Stimulated activated CD8-positive, alpha-beta memory T cell treated with anti-CD3 and anti-CD28 coated beads, Interleukin-12 subunit alpha, Interleukin-12 subunit beta, amount 100 ng/mL, for 24 hours (primary cell): Measurements from ENCODE around the gene LBH.
A peak's percentile ranks its signal among the peaks of the same experiment; 100 is the strongest.

Source experiments
- DNase-seq: peaks from one replicate; pipeline ENCODE4 v3.0.0-alpha.2; 2020; ENCODE audit errors: extremely low read depth

LBH gene

GRCh38 chr2:30231212-30231995, at the start of gene LBH:
Gene LBH (plus strand): TSS chr2:30231534. CDS start chr2:30231739, 205 bp downstream.
- peak; percentile 66 for DNase-seq

GRCh38 chr2:30184035-30184434, 47.3 kb upstream of the LBH start:
- no peak for DNase-seq

GRCh38 chr2:30185178-30185577, 46.2 kb upstream of the LBH start:
- DNase-seq, result no peak

- DNase-seq, result no peak
Measured at GRCh38 chr2:30188292-30188691, 43.0 kb upstream of the LBH start.

- no peak for DNase-seq
Measured at GRCh38 chr2:30190637-30191036, 40.7 kb upstream of the LBH start.

- DNase-seq, result no peak
Measured at GRCh38 chr2:30191107-30191506, 40.2 kb upstream of the LBH start.

GRCh38 chr2:30191819-30192271, 39.5 kb upstream of the LBH start:
- no peak for DNase-seq

- DNase-seq, result no peak
Measured at GRCh38 chr2:30192314-30192713, 39.0 kb upstream of the LBH start.

- no peak for DNase-seq
Measured at GRCh38 chr2:30193104-30193681, 38.1 kb upstream of the LBH start.

GRCh38 chr2:30194421-30194820, 36.9 kb upstream of the LBH start:
- no peak for DNase-seq

GRCh38 chr2:30195016-30195415, 36.3 kb upstream of the LBH start:
- no peak for DNase-seq

GRCh38 chr2:30197570-30198192, 33.7 kb upstream of the LBH start:
- no peak for DNase-seq

GRCh38 chr2:30201990-30202389, 29.3 kb upstream of the LBH start:
- no peak for DNase-seq

GRCh38 chr2:30203156-30203555, 28.2 kb upstream of the LBH start:
- no peak for DNase-seq

- no peak for DNase-seq
Measured at GRCh38 chr2:30204281-30204680, 27.1 kb upstream of the LBH start.

- no peak for DNase-seq
Measured at GRCh38 chr2:30205456-30205855, 25.9 kb upstream of the LBH start.

- DNase-seq, result no peak
Measured at GRCh38 chr2:30206461-30207430, 24.6 kb upstream of the LBH start.

GRCh38 chr2:30208453-30208852, 22.9 kb upstream of the LBH start:
- DNase-seq, result no peak

- no peak for DNase-seq
Measured at GRCh38 chr2:30209227-30209626, 22.1 kb upstream of the LBH start.

- DNase-seq, result no peak
Measured at GRCh38 chr2:30213326-30213725, 18.0 kb upstream of the LBH start.

GRCh38 chr2:30213907-30214463, 17.3 kb upstream of the LBH start:
- no peak for DNase-seq

- DNase-seq, result no peak
Measured at GRCh38 chr2:30216157-30216556, 15.2 kb upstream of the LBH start.
